Neural cell (in vitro differentiated cells): ENCODE data around the gene GMDS. TPM values are rescaled to one million over a fixed set of nuclear protein-coding genes. Genes with fewer than 3 reads are reported as not detected.

Source experiments
- H2AFZ ChIP-seq: fragments of 200-600, 300-800 bp; sonication (generic), shearing (Covaris generic); 2 replicates; pipeline ENCODE4 v1.6.0; 2014; ENCODE audit warnings: low read depth, mild to moderate bottlenecking, antibody characterized with exemption, low read length, moderate library complexity
- H3F3A ChIP-seq: fragments of 200-600 bp; shearing (Covaris generic); 2 replicates; pipeline ENCODE4 v1.6.1; 2016; ENCODE audit warnings: mild to moderate bottlenecking, moderate library complexity, mixed read lengths, antibody characterized with exemption, low read length; ENCODE audit not compliant: insufficient read depth, poor library complexity, severe bottlenecking
- H3K27ac ChIP-seq: fragments of 200-600, 300-800 bp; sonication (generic), shearing (Covaris generic); 2 replicates; pipeline ENCODE4 v1.5.1; 2014; ENCODE audit warnings: mild to moderate bottlenecking, low read length, moderate library complexity
- H3K27me3 ChIP-seq: fragments of 300-800, 200-600 bp; sonication (generic), shearing (Covaris generic); 2 replicates; pipeline ENCODE4 v1.6.0; 2014; ENCODE audit warnings: mild to moderate bottlenecking, low read depth, low read length, moderate library complexity; ENCODE audit not compliant: insufficient read depth
- H3K36me3 ChIP-seq: fragments of 300-800, 200-600 bp; sonication (generic), shearing (Covaris generic); 2 replicates; pipeline ENCODE4 v1.5.1; 2014; ENCODE audit warnings: mild to moderate bottlenecking, antibody characterized with exemption, low read length, moderate library complexity; ENCODE audit not compliant: insufficient read depth
- H3K4me2 ChIP-seq: fragments of 300-800, 200-600 bp; sonication (generic), shearing (Covaris generic); 2 replicates; pipeline ENCODE4 v1.6.0; 2014; ENCODE audit warnings: mild to moderate bottlenecking, low read length
- H3K4me3 ChIP-seq: fragments of 300-800, 200-600 bp; sonication (generic), shearing (Covaris generic); 2 replicates; pipeline ENCODE4 v1.5.1; 2014; ENCODE audit warnings: mild to moderate bottlenecking, low read length, moderate library complexity
- H3K79me2 ChIP-seq: fragments of 200-600 bp; shearing (Covaris generic); replicated peaks from 2 replicates; pipeline ENCODE4 v1.6.0; 2014; ENCODE audit warnings: mild to moderate bottlenecking, low read length, moderate library complexity; ENCODE audit not compliant: insufficient read depth
- H3K9ac ChIP-seq: fragments of 300-800, 200-600 bp; sonication (generic), shearing (Covaris generic); 2 replicates; pipeline ENCODE4 v1.6.1; 2016; ENCODE audit warnings: mild to moderate bottlenecking, low read length, mixed read lengths
- H3K9me2 ChIP-seq: fragments of 200-600 bp; shearing (Covaris generic); 2 replicates; pipeline ENCODE4 v1.6.1; 2016; ENCODE audit warnings: mild to moderate bottlenecking, low read length, mixed read lengths; ENCODE audit not compliant: insufficient read depth
- H3K9me3 ChIP-seq: fragments of 200-600, 300-800 bp; sonication (generic), shearing (Covaris generic); 2 replicates; pipeline ENCODE4 v1.6.1; 2016; ENCODE audit warnings: mild to moderate bottlenecking, mixed run types, low read length, moderate library complexity, mixed read lengths
- H4K20me1 ChIP-seq: fragments of 200-600 bp; shearing (Covaris generic); 2 replicates; pipeline ENCODE4 v1.6.1; 2016; ENCODE audit warnings: mild to moderate bottlenecking, mixed run types; ENCODE audit not compliant: insufficient read depth
- EP300 ChIP-seq: fragments of 450-650 bp; conservative IDR thresholded peaks from 2 replicates; pipeline ENCODE4 v1.6.1; 2014; ENCODE audit warnings: antibody characterized with exemption, mild to moderate bottlenecking, moderate library complexity; ENCODE audit not compliant: poor library complexity, severe bottlenecking
- EZH2 ChIP-seq: fragments of 200-600, 300-800 bp; shearing (Covaris generic), sonication (generic); IDR thresholded peaks from 2 replicates; pipeline ENCODE4 v1.6.1; 2014; ENCODE audit warnings: antibody characterized with exemption, low read length, borderline replicate concordance, mild to moderate bottlenecking; ENCODE audit not compliant: insufficient read depth, poor library complexity, severe bottlenecking
- MXI1 ChIP-seq: fragments of 450-650 bp; conservative IDR thresholded peaks from 2 replicates; pipeline ENCODE4 v1.6.1; 2014; ENCODE audit warnings: antibody characterized with exemption, mild to moderate bottlenecking; ENCODE audit not compliant: poor library complexity, severe bottlenecking
- POLR2AphosphoS5 ChIP-seq: IDR thresholded peaks from 2 replicates; pipeline ENCODE4 v1.6.1; 2012
- RAD21 ChIP-seq: fragments of 450-650 bp; conservative IDR thresholded peaks from 2 replicates; pipeline ENCODE4 v1.6.1; 2014; ENCODE audit warnings: antibody characterized with exemption, mild to moderate bottlenecking, moderate library complexity
- SMC3 ChIP-seq: fragments of 450-650 bp; conservative IDR thresholded peaks from 2 replicates; pipeline ENCODE4 v1.6.1; 2014; ENCODE audit warnings: antibody characterized with exemption, mild to moderate bottlenecking, moderate library complexity; ENCODE audit not compliant: poor library complexity
- TAF1 ChIP-seq: IDR thresholded peaks from 2 replicates; pipeline ENCODE4 v1.6.1; 2012; ENCODE audit warnings: low read depth
- polyA plus RNA-seq: library from polyadenylated mRNA; depleted of rRNA; stranded (reverse); fragments of >200 nt; gene quantifications from 2 replicates; pipeline ENCODE4 v1.2.3, GENCODE V29; 2014
- TF ChIP-seq, protein P1 (sequence below): IDR thresholded peaks from 2 replicates; pipeline ENCODE4 v1.6.1; 2012; ENCODE audit warnings: borderline replicate concordance
- TF ChIP-seq, protein P2 (sequence below): fragments of 450-650 bp; IDR thresholded peaks from 2 replicates; pipeline ENCODE4 v1.5.1; 2014; ENCODE audit warnings: antibody characterized with exemption, mild to moderate bottlenecking, moderate library complexity; ENCODE audit not compliant: poor library complexity, severe bottlenecking

Gene GMDS
- polyA plus RNA-seq, 1 donor from 2014 or later = 11.4 TPM

DNA sequence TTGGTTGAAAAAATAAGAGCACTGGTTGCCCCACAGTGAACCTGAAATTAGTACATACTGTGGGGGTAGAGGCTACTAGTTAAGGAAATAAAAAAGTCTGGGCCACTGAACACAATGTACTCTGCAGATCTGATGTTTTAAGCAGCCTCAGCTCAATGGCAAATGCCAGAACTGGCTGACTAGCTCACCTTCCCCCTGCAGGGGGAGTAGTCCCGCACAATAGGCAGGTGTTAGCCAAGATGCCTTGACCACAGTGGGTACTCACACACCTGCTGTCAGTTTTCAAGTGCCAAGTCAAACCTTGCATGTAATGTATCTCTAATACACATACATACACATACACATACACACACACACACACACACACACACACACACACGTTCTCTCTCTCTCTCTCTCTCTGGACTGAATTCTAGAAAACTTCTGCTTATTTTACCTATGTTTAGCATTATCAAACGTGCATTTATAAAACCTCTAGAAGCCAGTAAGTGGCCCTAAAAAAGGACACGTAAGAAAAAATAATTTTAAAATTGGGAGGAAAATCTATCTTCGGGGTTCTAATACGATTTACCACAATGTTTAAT lies 36.1 kb downstream of the GMDS start:
- no peak overlapping the region for H3K4me3 ChIP-seq
- no peaks in the 10 kb centered on the region for H3F3A ChIP-seq
- no peaks in the 10 kb centered on the region for H4K20me1 ChIP-seq
- H2AFZ ChIP-seq = no peak overlapping the region
- H3K36me3 ChIP-seq = no peaks in the 10 kb centered on the region
- H3K9me2 ChIP-seq = no peaks in the 10 kb centered on the region
- no peaks in the 10 kb centered on the region for H3K9me3 ChIP-seq
- H3K79me2 ChIP-seq = no peaks in the 10 kb centered on the region
- H3K9ac ChIP-seq = no peak overlapping the region
- no peak overlapping the region for H3K4me2 ChIP-seq
- TF ChIP-seq MXI1 (no peak), SMC3 (no peak)
- TF ChIP-seq, protein P1, sequence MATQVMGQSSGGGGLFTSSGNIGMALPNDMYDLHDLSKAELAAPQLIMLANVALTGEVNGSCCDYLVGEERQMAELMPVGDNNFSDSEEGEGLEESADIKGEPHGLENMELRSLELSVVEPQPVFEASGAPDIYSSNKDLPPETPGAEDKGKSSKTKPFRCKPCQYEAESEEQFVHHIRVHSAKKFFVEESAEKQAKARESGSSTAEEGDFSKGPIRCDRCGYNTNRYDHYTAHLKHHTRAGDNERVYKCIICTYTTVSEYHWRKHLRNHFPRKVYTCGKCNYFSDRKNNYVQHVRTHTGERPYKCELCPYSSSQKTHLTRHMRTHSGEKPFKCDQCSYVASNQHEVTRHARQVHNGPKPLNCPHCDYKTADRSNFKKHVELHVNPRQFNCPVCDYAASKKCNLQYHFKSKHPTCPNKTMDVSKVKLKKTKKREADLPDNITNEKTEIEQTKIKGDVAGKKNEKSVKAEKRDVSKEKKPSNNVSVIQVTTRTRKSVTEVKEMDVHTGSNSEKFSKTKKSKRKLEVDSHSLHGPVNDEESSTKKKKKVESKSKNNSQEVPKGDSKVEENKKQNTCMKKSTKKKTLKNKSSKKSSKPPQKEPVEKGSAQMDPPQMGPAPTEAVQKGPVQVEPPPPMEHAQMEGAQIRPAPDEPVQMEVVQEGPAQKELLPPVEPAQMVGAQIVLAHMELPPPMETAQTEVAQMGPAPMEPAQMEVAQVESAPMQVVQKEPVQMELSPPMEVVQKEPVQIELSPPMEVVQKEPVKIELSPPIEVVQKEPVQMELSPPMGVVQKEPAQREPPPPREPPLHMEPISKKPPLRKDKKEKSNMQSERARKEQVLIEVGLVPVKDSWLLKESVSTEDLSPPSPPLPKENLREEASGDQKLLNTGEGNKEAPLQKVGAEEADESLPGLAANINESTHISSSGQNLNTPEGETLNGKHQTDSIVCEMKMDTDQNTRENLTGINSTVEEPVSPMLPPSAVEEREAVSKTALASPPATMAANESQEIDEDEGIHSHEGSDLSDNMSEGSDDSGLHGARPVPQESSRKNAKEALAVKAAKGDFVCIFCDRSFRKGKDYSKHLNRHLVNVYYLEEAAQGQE = no peak
- no peaks in the 10 kb centered on the region for H3K27me3 ChIP-seq
- H3K27ac ChIP-seq = no peak overlapping the region

DNA sequence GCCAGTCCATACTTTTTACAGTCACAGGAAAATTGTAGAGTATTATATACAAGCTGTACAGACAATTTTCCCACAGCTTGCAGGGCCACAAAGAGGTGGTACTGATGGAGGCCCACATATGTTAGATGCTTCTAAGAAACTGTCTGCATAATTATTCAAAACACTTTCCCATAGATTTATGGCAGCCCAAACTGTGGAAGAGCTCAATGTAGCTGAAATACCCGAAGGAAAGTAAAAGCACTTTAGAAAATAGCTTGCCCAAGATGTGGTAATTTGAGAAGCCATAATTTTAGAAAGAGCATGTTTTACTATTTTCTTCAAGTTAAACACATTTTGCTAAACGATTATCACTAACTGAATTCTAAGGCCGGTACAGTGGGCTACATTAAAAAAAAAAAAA lies 36.9 kb downstream of the GMDS start:
- no peaks in the 10 kb centered on the region for H3K27me3 ChIP-seq
- no peak for TF ChIP-seq RAD21
- H3K9ac ChIP-seq = no peak overlapping the region
- no peaks in the 10 kb centered on the region for H3K9me2 ChIP-seq
- no peak overlapping the region for H3K4me2 ChIP-seq
- no peaks in the 10 kb centered on the region for H3K79me2 ChIP-seq
- no peaks in the 10 kb centered on the region for H3K9me3 ChIP-seq
- H3K36me3 ChIP-seq = no peaks in the 10 kb centered on the region
- H3K4me3 ChIP-seq = no peak overlapping the region
- H3K27ac ChIP-seq = no peak overlapping the region
- H3F3A ChIP-seq = no peaks in the 10 kb centered on the region
- no peak overlapping the region for H2AFZ ChIP-seq
- H4K20me1 ChIP-seq = no peaks in the 10 kb centered on the region

DNA sequence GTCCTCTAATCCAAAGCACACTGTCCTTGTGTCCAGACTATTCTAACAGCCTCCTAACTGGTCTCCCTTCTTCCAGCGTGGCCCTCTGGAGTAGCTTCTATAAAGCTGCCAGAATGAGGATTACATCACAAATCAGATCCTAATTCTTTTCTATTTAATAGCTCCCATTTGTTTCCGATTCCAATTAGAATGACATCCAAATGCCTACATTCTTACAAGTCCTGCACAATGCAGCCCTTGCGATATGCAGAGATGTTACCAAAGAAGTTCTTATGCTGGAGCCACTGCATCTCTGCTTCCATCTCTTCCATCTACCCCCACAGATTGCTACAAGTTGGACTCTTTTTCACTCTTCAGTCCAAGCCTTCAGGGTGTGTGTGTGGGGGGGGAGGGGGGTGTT lies 40.0 kb downstream of the GMDS start:
- no peaks in the 10 kb centered on the region for H3K9me3 ChIP-seq
- no peaks in the 10 kb centered on the region for H3K9me2 ChIP-seq
- H3K27me3 ChIP-seq = no peaks in the 10 kb centered on the region
- no peak overlapping the region for H3K4me3 ChIP-seq
- H3K36me3 ChIP-seq = no peaks in the 10 kb centered on the region
- no peak overlapping the region for H3K27ac ChIP-seq
- no peak overlapping the region for H3K9ac ChIP-seq
- H3F3A ChIP-seq = no peaks in the 10 kb centered on the region
- no peak for TF ChIP-seq POLR2AphosphoS5
- TF ChIP-seq, protein P2, sequence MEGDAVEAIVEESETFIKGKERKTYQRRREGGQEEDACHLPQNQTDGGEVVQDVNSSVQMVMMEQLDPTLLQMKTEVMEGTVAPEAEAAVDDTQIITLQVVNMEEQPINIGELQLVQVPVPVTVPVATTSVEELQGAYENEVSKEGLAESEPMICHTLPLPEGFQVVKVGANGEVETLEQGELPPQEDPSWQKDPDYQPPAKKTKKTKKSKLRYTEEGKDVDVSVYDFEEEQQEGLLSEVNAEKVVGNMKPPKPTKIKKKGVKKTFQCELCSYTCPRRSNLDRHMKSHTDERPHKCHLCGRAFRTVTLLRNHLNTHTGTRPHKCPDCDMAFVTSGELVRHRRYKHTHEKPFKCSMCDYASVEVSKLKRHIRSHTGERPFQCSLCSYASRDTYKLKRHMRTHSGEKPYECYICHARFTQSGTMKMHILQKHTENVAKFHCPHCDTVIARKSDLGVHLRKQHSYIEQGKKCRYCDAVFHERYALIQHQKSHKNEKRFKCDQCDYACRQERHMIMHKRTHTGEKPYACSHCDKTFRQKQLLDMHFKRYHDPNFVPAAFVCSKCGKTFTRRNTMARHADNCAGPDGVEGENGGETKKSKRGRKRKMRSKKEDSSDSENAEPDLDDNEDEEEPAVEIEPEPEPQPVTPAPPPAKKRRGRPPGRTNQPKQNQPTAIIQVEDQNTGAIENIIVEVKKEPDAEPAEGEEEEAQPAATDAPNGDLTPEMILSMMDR = no peak
- no peak for TF ChIP-seq EP300
- TF ChIP-seq TAF1 = no peak
- TF ChIP-seq EZH2 = no peak
- TF ChIP-seq RAD21 = no peak
- TF ChIP-seq, protein P1 = no peak
- no peak for TF ChIP-seq SMC3
- no peak for TF ChIP-seq MXI1
- H3K4me2 ChIP-seq = no peak overlapping the region
- H2AFZ ChIP-seq = no peak overlapping the region
- no peaks in the 10 kb centered on the region for H4K20me1 ChIP-seq
- no peaks in the 10 kb centered on the region for H3K79me2 ChIP-seq
